DOHH2 (cell line): ENCODE data around the gene XRCC5.

Source experiments
- H3F3A ChIP-seq: fragments of 200-600 bp; sonication (generic), shearing (Covaris generic); 2 replicates; pipeline ENCODE4 v1.6.0; 2016; ENCODE audit warnings: antibody characterized with exemption, mild to moderate bottlenecking; ENCODE audit not compliant: control insufficient read depth, insufficient read depth
- H3K27ac ChIP-seq: fragments of 200-600 bp; sonication (generic); 2 replicates; pipeline ENCODE4 v1.5.1; 2014; ENCODE audit warnings: low read depth, mild to moderate bottlenecking, low read length, moderate library complexity
- H3K27me3 ChIP-seq: fragments of 200-600 bp; sonication (generic); 2 replicates; pipeline ENCODE4 v1.6.1; 2014; ENCODE audit warnings: mild to moderate bottlenecking, low read length, mixed read lengths; ENCODE audit not compliant: control insufficient read depth
- H3K36me3 ChIP-seq: fragments of 200-600 bp; sonication (generic); 2 replicates; pipeline ENCODE4 v1.6.1; 2014; ENCODE audit warnings: mild to moderate bottlenecking, low read length, moderate library complexity, mixed read lengths; ENCODE audit not compliant: control insufficient read depth
- H3K4me1 ChIP-seq: fragments of 200-600 bp; sonication (generic); 2 replicates; pipeline ENCODE4 v1.6.1; 2014; ENCODE audit warnings: mild to moderate bottlenecking, low read length, mixed read lengths; ENCODE audit not compliant: control insufficient read depth
- H3K4me2 ChIP-seq: fragments of 200-600 bp; sonication (generic); 2 replicates; pipeline ENCODE4 v1.6.0; 2014; ENCODE audit warnings: mild to moderate bottlenecking, low read length, moderate library complexity
- H3K4me3 ChIP-seq: fragments of 200-600 bp; sonication (generic); 2 replicates; pipeline ENCODE4 v1.5.1; 2014; ENCODE audit warnings: mild to moderate bottlenecking, low read length, mixed read lengths
- H3K79me2 ChIP-seq: fragments of 200-600 bp; sonication (generic); 2 replicates; pipeline ENCODE4 v1.6.1; 2014; ENCODE audit warnings: mild to moderate bottlenecking, low read length, mixed read lengths; ENCODE audit not compliant: control insufficient read depth
- H3K9me2 ChIP-seq: fragments of 200-600 bp; sonication (generic); replicated peaks from 2 replicates; pipeline ENCODE4 v1.6.1; 2014; ENCODE audit warnings: mild to moderate bottlenecking, low read length, mixed read lengths; ENCODE audit not compliant: control insufficient read depth
- H3K9me3 ChIP-seq: fragments of 200-600 bp; sonication (generic); 2 replicates; pipeline ENCODE4 v1.6.1; 2014; ENCODE audit warnings: antibody characterized with exemption, low read length, mixed read lengths; ENCODE audit not compliant: control insufficient read depth, insufficient read depth
- H4K20me1 ChIP-seq: fragments of 200-600 bp; sonication (generic); 2 replicates; pipeline ENCODE4 v1.6.0; 2014; ENCODE audit warnings: low read depth, mild to moderate bottlenecking, antibody characterized with exemption, low read length, moderate library complexity; ENCODE audit not compliant: control insufficient read depth, insufficient read depth
- EZH2phosphoT487 ChIP-seq: fragments of 200-600 bp; sonication (generic); IDR thresholded peaks from 2 replicates; pipeline ENCODE4 v1.6.1; 2017; ENCODE audit warnings: borderline replicate concordance, mild to moderate bottlenecking, antibody characterized with exemption, low read length, moderate library complexity, mixed read lengths
- TF ChIP-seq, protein P1 (sequence below): fragments of 200-600 bp; sonication (generic); IDR thresholded peaks from one replicate; pipeline ENCODE4 v1.5.1; 2014; ENCODE audit warnings: antibody characterized with exemption, mild to moderate bottlenecking, low read depth, low read length; ENCODE audit not compliant: poor library complexity, severe bottlenecking

The XRCC5 gene

DNA sequence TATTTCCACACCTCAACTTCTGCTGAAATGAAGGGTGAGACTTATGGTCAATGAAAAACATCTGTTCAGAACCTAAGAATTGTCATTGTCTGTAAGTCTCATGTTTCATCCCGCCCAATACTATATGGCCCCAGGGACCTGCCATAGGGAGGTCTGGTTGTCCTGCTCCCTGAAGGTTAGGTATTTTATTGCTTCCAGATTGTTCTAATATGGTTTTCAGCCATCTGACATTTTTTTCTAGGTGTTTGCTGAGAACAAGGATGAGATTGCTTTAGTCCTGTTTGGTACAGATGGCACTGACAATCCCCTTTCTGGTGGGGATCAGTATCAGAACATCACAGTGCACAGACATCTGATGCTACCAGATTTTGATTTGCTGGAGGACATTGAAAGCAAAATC is 7.3 kb downstream of the XRCC5 start:
- Histone ChIP-seq H3K79me2 (peaks cover 91% of the 10 kb centered on the region), H3K9me2 (no peaks in the 10 kb centered on the region), H3K9me3 (no peaks in the 10 kb centered on the region), H3K36me3 (peaks cover 98% of the 10 kb centered on the region), H3K4me1 (peaks cover 47% of the 10 kb centered on the region), H4K20me1 (peaks cover 31% of the 10 kb centered on the region), H3K4me3 (no peak overlapping the region), H3K27me3 (no peaks in the 10 kb centered on the region), H3F3A (peaks cover 36% of the 10 kb centered on the region), H3K27ac (no peak overlapping the region), H3K4me2 (no peak overlapping the region)
- no peak for TF ChIP-seq EZH2phosphoT487
- TF ChIP-seq, protein P1, sequence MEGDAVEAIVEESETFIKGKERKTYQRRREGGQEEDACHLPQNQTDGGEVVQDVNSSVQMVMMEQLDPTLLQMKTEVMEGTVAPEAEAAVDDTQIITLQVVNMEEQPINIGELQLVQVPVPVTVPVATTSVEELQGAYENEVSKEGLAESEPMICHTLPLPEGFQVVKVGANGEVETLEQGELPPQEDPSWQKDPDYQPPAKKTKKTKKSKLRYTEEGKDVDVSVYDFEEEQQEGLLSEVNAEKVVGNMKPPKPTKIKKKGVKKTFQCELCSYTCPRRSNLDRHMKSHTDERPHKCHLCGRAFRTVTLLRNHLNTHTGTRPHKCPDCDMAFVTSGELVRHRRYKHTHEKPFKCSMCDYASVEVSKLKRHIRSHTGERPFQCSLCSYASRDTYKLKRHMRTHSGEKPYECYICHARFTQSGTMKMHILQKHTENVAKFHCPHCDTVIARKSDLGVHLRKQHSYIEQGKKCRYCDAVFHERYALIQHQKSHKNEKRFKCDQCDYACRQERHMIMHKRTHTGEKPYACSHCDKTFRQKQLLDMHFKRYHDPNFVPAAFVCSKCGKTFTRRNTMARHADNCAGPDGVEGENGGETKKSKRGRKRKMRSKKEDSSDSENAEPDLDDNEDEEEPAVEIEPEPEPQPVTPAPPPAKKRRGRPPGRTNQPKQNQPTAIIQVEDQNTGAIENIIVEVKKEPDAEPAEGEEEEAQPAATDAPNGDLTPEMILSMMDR, result no peak

DNA sequence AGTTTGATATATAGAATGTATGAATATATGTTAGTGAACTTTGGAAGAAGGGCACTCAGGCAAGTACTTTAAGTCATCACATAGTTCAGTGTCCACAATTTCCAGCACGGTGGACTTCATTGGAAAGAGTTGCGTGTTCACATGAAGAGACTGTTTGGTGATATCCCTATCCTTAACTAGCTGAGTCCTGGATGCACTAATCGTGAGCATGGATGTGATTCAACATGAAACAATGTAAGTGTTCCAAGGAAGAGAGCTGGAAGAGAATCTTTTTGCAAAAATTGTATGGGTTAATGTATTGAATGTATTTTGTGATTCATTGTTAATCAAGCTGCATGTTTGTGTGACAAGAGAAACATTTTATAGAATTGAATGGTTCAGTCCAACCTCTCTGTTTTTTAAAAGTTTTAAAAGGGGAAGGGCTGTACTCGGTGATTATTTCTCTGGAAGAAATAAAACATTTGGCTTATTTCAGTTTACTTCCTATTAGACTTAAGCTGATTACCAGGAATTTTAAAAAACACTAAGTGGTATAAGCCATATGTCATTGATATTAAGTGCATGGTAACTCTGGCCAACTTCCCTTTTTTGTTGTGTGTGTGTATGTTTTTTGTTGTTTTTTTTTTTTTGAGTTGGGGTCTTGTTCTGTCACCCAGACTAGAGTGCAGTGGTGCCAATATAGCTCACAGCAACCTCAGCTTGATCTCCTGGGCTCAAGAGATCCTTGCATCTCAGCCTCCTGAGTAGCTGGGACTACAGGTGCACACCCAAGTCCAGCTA is 8.6 kb downstream of the XRCC5 start:
- TF ChIP-seq, protein P1, result no peak
- no peak for TF ChIP-seq EZH2phosphoT487
- no peaks in the 10 kb centered on the region for H3K9me3 ChIP-seq
- H3K9me2 ChIP-seq, result no peaks in the 10 kb centered on the region
- no peak overlapping the region for H3K4me2 ChIP-seq
- peaks cover 26% of the 10 kb centered on the region for H4K20me1 ChIP-seq
- H3K4me3 ChIP-seq, result no peak overlapping the region
- peaks cover 91% of the 10 kb centered on the region for H3K79me2 ChIP-seq
- H3K27me3 ChIP-seq, result no peaks in the 10 kb centered on the region
- peaks cover 23% of the 10 kb centered on the region for H3F3A ChIP-seq
- H3K4me1 ChIP-seq, result peaks cover 34% of the 10 kb centered on the region
- H3K27ac ChIP-seq, result no peak overlapping the region
- H3K36me3 ChIP-seq, result peaks cover 98% of the 10 kb centered on the region

DNA sequence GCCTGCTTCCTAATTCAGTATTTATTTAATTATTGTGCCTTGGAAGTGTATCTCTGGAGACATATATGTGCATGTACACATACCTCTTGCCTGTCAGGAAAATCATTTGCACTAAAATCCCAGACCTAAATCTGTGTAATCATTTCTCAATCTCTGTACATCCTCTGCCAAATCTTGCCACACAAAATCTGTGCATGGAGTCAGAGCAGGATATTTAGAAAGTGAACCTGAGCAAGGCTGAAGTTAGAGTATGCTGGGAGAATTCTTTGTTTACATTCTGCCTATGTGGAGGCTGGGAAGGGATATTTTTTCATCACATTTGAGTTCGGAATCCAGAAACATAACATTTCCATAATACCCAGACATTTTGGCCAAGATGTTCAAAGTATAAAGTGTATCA is 9.3 kb downstream of the XRCC5 start:
- peaks cover 26% of the 10 kb centered on the region for H4K20me1 ChIP-seq
- H3K27me3 ChIP-seq, result no peaks in the 10 kb centered on the region
- H3F3A ChIP-seq, result peaks cover 16% of the 10 kb centered on the region
- peaks cover 27% of the 10 kb centered on the region for H3K4me1 ChIP-seq
- H3K4me2 ChIP-seq, result no peak overlapping the region
- no peak overlapping the region for H3K27ac ChIP-seq
- TF ChIP-seq, protein P1, result no peak
- TF ChIP-seq EZH2phosphoT487, result no peak
- H3K4me3 ChIP-seq, result no peak overlapping the region
- no peaks in the 10 kb centered on the region for H3K9me3 ChIP-seq
- peaks cover 98% of the 10 kb centered on the region for H3K36me3 ChIP-seq
- no peaks in the 10 kb centered on the region for H3K9me2 ChIP-seq
- H3K79me2 ChIP-seq, result peaks cover 91% of the 10 kb centered on the region
